ENCODE data around the gene RILPL2. TPM values are rescaled to one million over a fixed set of nuclear protein-coding genes. Genes with fewer than 3 reads are reported as not detected.
"Not testable (repeated sequence)": the region's sequence is repeated elsewhere in the genome, so short reads cannot be mapped to it uniquely, and the experiment has no call there.

The RILPL2 gene
- total and polyA plus RNA-seq, 5 donors from 2014 or later = 10.2 to 15.5 (median 11.4) TPM

- H3K9me3 ChIP-seq (ENCODE audit: control insufficient read depth in 2 of 2, low read length in 2 of 2) = no peaks in the 10 kb centered on the region
- Mint-ChIP-seq H3K27ac (peak overlapping the region in 2 of 3 donors; percentile 17 to 18), H3K36me3 (no peaks in the 10 kb centered on the region), H3K4me3 (peak overlapping the region in 1 of 4 donors; percentile 59), H3K27me3 (no peaks in the 10 kb centered on the region), H3K4me1 (peaks cover 2 to 16% (median 5%) of the 10 kb centered on the region in 4 donors), H3K9me3 (no peaks in the 10 kb centered on the region)
- ATAC-seq (ENCODE audit: low read depth in 2 of 2) = no peak
- H3K27me3 ChIP-seq (ENCODE audit: control insufficient read depth, insufficient read depth, low read length) = no peaks in the 10 kb centered on the region
- H3K27ac ChIP-seq (ENCODE audit: insufficient read depth, low read length, poor library complexity, severe bottlenecking) = no peak overlapping the region
- DNase-seq = no peak
- peaks cover 11% of the 10 kb centered on the region for H3K4me1 ChIP-seq (ENCODE audit: control insufficient read depth, insufficient read depth, low read length, poor library complexity, severe bottlenecking)
- no peaks in the 10 kb centered on the region for H3K36me3 ChIP-seq (ENCODE audit: control insufficient read depth, insufficient read depth, low read length)
- H3K4me3 ChIP-seq (ENCODE audit: low read depth, low read length) = no peak overlapping the region
Measured at GRCh38 chr12:123369229-123369628, 67.3 kb downstream of the RILPL2 start.

- H3K27me3 Mint-ChIP-seq; H3K9me3 Mint-ChIP-seq; ATAC-seq (ENCODE audit: low read depth in 2 of 2); H3K9me3 ChIP-seq (ENCODE audit: control insufficient read depth in 2 of 2, low read length in 2 of 2); H3K27me3 ChIP-seq (ENCODE audit: control insufficient read depth, insufficient read depth, low read length); H3K4me3 ChIP-seq (ENCODE audit: low read depth, low read length); DNase-seq; H3K36me3 Mint-ChIP-seq; H3K36me3 ChIP-seq (ENCODE audit: control insufficient read depth, insufficient read depth, low read length); H3K27ac ChIP-seq (ENCODE audit: insufficient read depth, low read length, poor library complexity, severe bottlenecking): not testable (repeated sequence)
- peaks cover 17% of the 10 kb centered on the region for H3K4me1 ChIP-seq (ENCODE audit: control insufficient read depth, insufficient read depth, low read length, poor library complexity, severe bottlenecking)
- Mint-ChIP-seq H3K4me3 (peak overlapping the region in 1 of 4 donors; percentile 59), H3K4me1 (peaks cover 4 to 19% (median 8%) of the 10 kb centered on the region in 4 donors), H3K27ac (peak overlapping the region in 1 of 3 donors; percentile 20)
Measured at GRCh38 chr12:123368431-123368830, 68.1 kb downstream of the RILPL2 start.

DNA sequence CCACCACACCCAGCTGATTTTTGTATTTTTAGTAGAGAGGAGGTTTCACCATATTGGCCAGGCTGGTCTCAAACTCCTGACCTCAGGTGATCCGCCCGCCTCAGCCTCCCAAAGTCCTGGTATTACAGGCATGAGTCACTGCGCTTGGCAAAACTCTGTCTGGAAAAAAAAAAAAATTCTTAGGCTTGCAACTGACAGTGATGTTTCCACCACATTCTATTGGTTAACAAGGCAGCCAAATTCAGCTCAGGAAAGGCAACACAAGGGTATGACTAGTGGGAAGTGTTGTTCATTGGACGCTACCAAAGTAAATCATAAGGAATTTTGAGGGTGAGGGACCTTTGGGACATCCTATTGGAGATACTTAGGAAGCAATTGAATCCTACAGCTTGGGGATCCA lies 69.0 kb downstream of the RILPL2 start:
- H3K9me3 ChIP-seq (ENCODE audit: control insufficient read depth in 2 of 2, low read length in 2 of 2) = no peaks in the 10 kb centered on the region
- Mint-ChIP-seq H3K9me3 (no peaks in the 10 kb centered on the region), H3K4me1 (peaks cover 8 to 24% (median 14%) of the 10 kb centered on the region in 4 donors), H3K4me3 (no peak overlapping the region), H3K27ac (peak overlapping the region in 1 of 3 donors; percentile 26), H3K36me3 (no peaks in the 10 kb centered on the region), H3K27me3 (no peaks in the 10 kb centered on the region)
- H3K36me3 ChIP-seq (ENCODE audit: control insufficient read depth, insufficient read depth, low read length) = no peaks in the 10 kb centered on the region
- H3K27me3 ChIP-seq (ENCODE audit: control insufficient read depth, insufficient read depth, low read length) = no peaks in the 10 kb centered on the region
- no peak for ATAC-seq (ENCODE audit: low read depth in 2 of 2)
- DNase-seq = no peak
- no peak overlapping the region for H3K27ac ChIP-seq (ENCODE audit: insufficient read depth, low read length, poor library complexity, severe bottlenecking)
- H3K4me3 ChIP-seq (ENCODE audit: low read depth, low read length) = no peak overlapping the region
- H3K4me1 ChIP-seq (ENCODE audit: control insufficient read depth, insufficient read depth, low read length, poor library complexity, severe bottlenecking) = peaks cover 26% of the 10 kb centered on the region

Other genes with a start within 250 kb of the RILPL2 start
- 83.5 TPM for gene MPHOSPH9, start 203.5 kb downstream of the RILPL2 start, total RNA-seq
- gene MPHOSPH9, start 203.5 kb downstream of the RILPL2 start, polyA plus RNA-seq = 10 to 100 TPM; 30.9 to 50.6 (median 41.0) TPM
- 31.0 TPM for gene MTRFR, start 203.2 kb downstream of the RILPL2 start, total RNA-seq
- gene MTRFR, start 203.2 kb downstream of the RILPL2 start, polyA plus RNA-seq = 10 to 100 TPM; 32.8 to 46.4 (median 44.2) TPM
- 9.2 TPM for gene CDK2AP1, start 164.8 kb downstream of the RILPL2 start, total RNA-seq
- gene CDK2AP1, start 164.8 kb downstream of the RILPL2 start, polyA plus RNA-seq = 1 to 10 TPM; 1.0 to 6.5 (median 3.2) TPM
- 36.4 TPM for gene SBNO1, start 71.8 kb downstream of the RILPL2 start, total RNA-seq
- 10 to 100 TPM; 27.8 to 34.5 (median 29.6) TPM for gene SBNO1, start 71.8 kb downstream of the RILPL2 start, polyA plus RNA-seq
- gene KMT5A, start 52.6 kb downstream of the RILPL2 start, total RNA-seq = 34.9 TPM
- 1 to 10 TPM; 1.2 to 4.6 (median 1.7) TPM for gene KMT5A, start 52.6 kb downstream of the RILPL2 start, polyA plus RNA-seq
- 47.8 TPM for gene SNRNP35, start 21.5 kb upstream of the RILPL2 start, total RNA-seq
- 10 to 100 TPM; 43.5 to 54.4 (median 46.0) TPM for gene SNRNP35, start 21.5 kb upstream of the RILPL2 start, polyA plus RNA-seq
- gene RILPL1, start 97.0 kb upstream of the RILPL2 start, total RNA-seq = 6.6 TPM
- under 1 TPM; 0.13 to 0.49 (median 0.32) TPM for gene RILPL1, start 97.0 kb upstream of the RILPL2 start, polyA plus RNA-seq
- 77.4 TPM for gene TMED2, start 147.9 kb upstream of the RILPL2 start, total RNA-seq
- 100 to 1,000 TPM; 247 to 340 (median 298) TPM for gene TMED2, start 147.9 kb upstream of the RILPL2 start, polyA plus RNA-seq
- gene DDX55, start 165.4 kb upstream of the RILPL2 start, total RNA-seq = 25.1 TPM
- gene DDX55, start 165.4 kb upstream of the RILPL2 start, polyA plus RNA-seq = 10 to 100 TPM; 13.9 to 18.0 (median 15.1) TPM
- 53.8 TPM for gene EIF2B1, start 197.0 kb upstream of the RILPL2 start, total RNA-seq
- 10 to 100 TPM; 67.7 to 84.1 (median 72.0) TPM for gene EIF2B1, start 197.0 kb upstream of the RILPL2 start, polyA plus RNA-seq
- 15.3 TPM for gene GTF2H3, start 197.1 kb upstream of the RILPL2 start, total RNA-seq
- gene GTF2H3, start 197.1 kb upstream of the RILPL2 start, polyA plus RNA-seq = 10 to 100 TPM; 19.6 to 32.6 (median 27.7) TPM
- gene TCTN2, start 234.4 kb upstream of the RILPL2 start, total RNA-seq = 3.7 TPM
- gene TCTN2, start 234.4 kb upstream of the RILPL2 start, polyA plus RNA-seq = 1 to 10 TPM in 2 of 4 donors, under 1 TPM in 2; 0.11 to 1.9 (median 1.2) TPM